ENCODE measurements around the gene RNF126.

GRCh38 chr19:633068-633785 lies 29.8 kb downstream of the RNF126 start, which contains the start of gene POLRMT:
- no peak for TF ChIP-seq GATA2 (IDR thresholded peaks at IDR 0.05; ENCODE audit: low read depth, low read length)
- TF ChIP-seq GATA3 (IDR thresholded peaks at IDR 0.05; ENCODE audit: low read depth, low read length), result no peak

Data from SH-SY5Y (cell line).